Body of pancreas (tissue), 4 donors: ENCODE results near the gene SBK1. TPM values are rescaled to one million over a fixed set of nuclear protein-coding genes. Genes with fewer than 3 reads are reported as not detected.

ENCODE experiments used
- ATAC-seq: fragments of 150-250 bp; one replicate; pipeline ENCODE4 v1.9.1; 2016
- DNase-seq, 4 donors: peaks; one replicate each; pipeline ENCODE4 v3.0.0-alpha.2; 2019
- H3K27ac ChIP-seq, 4 donors: fragments of 200-600 bp; sonication (generic); 1 replicate in 3 of 4; 2 replicates in 1 of 4; pipeline versions ENCODE4 v1.5.1 to v1.6.1; 2016 to 2019; ENCODE audit warnings: mild to moderate bottlenecking in 1 of 4, mixed read lengths in 1 of 4, moderate library complexity in 1 of 4
- H3K27me3 ChIP-seq, 2 donors: fragments of 200-600 bp; sonication (generic); one replicate each; pipeline ENCODE4 v1.6.0; 2016; ENCODE audit warnings: mild to moderate bottlenecking in 1 of 2
- H3K36me3 ChIP-seq, 2 donors: fragments of 200-600 bp; sonication (generic); replicated peaks in 1 of 2; 2 replicates each; pipeline ENCODE4 v1.5.1; 2016; ENCODE audit warnings: low read depth in 2 of 2; ENCODE audit not compliant: insufficient read depth in 1 of 2
- H3K4me1 ChIP-seq: fragments of 200-600 bp; sonication (generic); one replicate; pipeline ENCODE4 v1.6.0; 2016
- H3K4me3 ChIP-seq, 2 donors: fragments of 200-600 bp; sonication (generic); 1 replicate in 1 of 2; 2 replicates in 1 of 2; pipeline ENCODE4 v1.5.1; 2016 to 2019
- H3K9me3 ChIP-seq, 3 donors: fragments of 200-600 bp; sonication (generic); 1 replicate in 2 of 3; 2 replicates in 1 of 3; pipeline ENCODE4 v1.5.1; 2016
- POLR2A ChIP-seq, 3 donors: fragments of 450-650 bp; IDR thresholded peaks; one replicate each; pipeline ENCODE4 v1.6.1; 2016; ENCODE audit warnings: antibody characterized with exemption in 3 of 3, mild to moderate bottlenecking in 2 of 3
- WGBS, 2 donors: methylation state at CpG; one replicate each; pipeline ENCODE4 v1.1.5; 2017; 5-methylcytosine and 5-hydroxymethylcytosine counted together
- intact Hi-C: fragments of 100-400 bp; cut with DNase I; formaldehyde crosslinking; loops from one replicate; pipeline ENCODE4 v1.15.1; 2023
- total RNA-seq, 2 donors: library from RNA; depleted of rRNA; stranded (reverse); fragments of >200 nt; gene quantifications; one replicate each; pipeline ENCODE4 v1.1.0, GENCODE V29; 2016
- TF ChIP-seq, protein P1 (sequence below), 7 experiments: fragments of 450-650 bp in 4 of 7; fragments of 200-600 bp in 3 of 7; sonication (generic) in 3 of 7; IDR thresholded peaks; one replicate each; pipeline ENCODE4 v1.5.1; 2016 to 2019; ENCODE audit warnings: antibody characterized with exemption in 7 of 7

SBK1 gene
- total RNA-seq, 2 donors from 2014 or later: 1.3 to 2.6 TPM

DNA sequence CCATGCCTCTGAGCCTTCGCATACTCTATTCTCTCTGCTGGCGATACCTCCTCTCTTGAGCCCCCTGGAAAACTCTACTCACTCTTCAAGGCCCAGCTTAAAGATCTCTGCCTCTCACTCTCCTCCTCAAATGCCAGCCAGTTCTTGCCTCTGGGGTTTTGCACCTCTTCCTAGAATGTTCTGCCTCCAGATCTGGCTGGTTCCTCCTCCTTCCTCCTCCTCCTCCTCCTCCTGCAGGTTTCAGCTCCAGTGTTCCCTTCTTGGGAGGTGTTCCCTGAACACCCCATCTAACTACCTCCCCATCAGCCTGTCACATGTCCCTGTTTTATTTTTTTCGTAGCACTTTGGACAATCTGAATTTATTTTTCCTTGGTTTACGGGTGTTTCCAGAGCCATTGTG, 35.1 kb upstream of the SBK1 start:
- H3K4me1 ChIP-seq: peaks cover 12% of the 10 kb centered on the region
- intact Hi-C loops: no loop called here
- H3K36me3 ChIP-seq: no peaks in the 10 kb centered on the region
- no peak overlapping the region for H3K27ac ChIP-seq
- H3K27me3 ChIP-seq: peaks cover 0 to 8% of the 10 kb centered on the region in 2 donors
- ATAC-seq: no peak
- no peak overlapping the region for H3K4me3 ChIP-seq
- 75 to 81% methylated on average over 4 of the region's 4 CpGs for WGBS, 2 donors
- DNase-seq: no peak
- peaks cover 0 to 5% (median 0%) of the 10 kb centered on the region in 3 donors for H3K9me3 ChIP-seq
- TF ChIP-seq, protein P1, sequence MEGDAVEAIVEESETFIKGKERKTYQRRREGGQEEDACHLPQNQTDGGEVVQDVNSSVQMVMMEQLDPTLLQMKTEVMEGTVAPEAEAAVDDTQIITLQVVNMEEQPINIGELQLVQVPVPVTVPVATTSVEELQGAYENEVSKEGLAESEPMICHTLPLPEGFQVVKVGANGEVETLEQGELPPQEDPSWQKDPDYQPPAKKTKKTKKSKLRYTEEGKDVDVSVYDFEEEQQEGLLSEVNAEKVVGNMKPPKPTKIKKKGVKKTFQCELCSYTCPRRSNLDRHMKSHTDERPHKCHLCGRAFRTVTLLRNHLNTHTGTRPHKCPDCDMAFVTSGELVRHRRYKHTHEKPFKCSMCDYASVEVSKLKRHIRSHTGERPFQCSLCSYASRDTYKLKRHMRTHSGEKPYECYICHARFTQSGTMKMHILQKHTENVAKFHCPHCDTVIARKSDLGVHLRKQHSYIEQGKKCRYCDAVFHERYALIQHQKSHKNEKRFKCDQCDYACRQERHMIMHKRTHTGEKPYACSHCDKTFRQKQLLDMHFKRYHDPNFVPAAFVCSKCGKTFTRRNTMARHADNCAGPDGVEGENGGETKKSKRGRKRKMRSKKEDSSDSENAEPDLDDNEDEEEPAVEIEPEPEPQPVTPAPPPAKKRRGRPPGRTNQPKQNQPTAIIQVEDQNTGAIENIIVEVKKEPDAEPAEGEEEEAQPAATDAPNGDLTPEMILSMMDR (IDR thresholded peaks at IDR 0.05): no peak
- TF ChIP-seq POLR2A (IDR thresholded peaks at IDR 0.05): no peak

DNA sequence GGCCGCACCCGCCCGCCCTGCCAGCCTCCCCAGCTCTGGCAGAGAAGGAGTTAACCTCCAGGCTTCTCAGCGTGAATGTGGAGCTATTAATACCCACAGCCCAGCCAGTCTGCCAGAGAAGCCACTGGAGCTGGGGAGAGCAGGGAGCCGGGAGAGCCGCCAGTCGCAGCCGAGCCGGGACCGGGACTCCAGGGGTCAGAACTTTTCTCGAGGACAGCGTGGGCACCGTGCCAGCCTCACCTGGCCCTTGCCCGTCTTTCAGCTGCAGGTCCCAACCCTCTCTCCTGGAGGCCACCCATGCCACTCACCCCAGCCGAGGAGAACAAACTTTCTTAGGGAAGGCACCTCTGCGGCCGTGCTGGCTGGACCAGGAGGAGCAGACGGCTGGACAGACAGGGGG, 33.8 kb upstream of the SBK1 start:
- Histone ChIP-seq H3K27me3 (peaks cover 0 to 8% of the 10 kb centered on the region in 2 donors), H3K4me1 (peaks cover 12% of the 10 kb centered on the region), H3K27ac (no peak overlapping the region), H3K9me3 (no peaks in the 10 kb centered on the region), H3K36me3 (no peaks in the 10 kb centered on the region), H3K4me3 (no peak overlapping the region)
- WGBS, 2 donors: 3 to 17% methylated on average over 7 to 18 of the region's 18 CpGs
- peak; percentile 18 to 56 (median 40) for DNase-seq
- intact Hi-C loops: no loop called here
- ATAC-seq: peak; percentile 52
- TF ChIP-seq POLR2A (IDR thresholded peaks at IDR 0.05): no peak
- TF ChIP-seq, protein P1 (IDR thresholded peaks at IDR 0.05): no peak

DNA sequence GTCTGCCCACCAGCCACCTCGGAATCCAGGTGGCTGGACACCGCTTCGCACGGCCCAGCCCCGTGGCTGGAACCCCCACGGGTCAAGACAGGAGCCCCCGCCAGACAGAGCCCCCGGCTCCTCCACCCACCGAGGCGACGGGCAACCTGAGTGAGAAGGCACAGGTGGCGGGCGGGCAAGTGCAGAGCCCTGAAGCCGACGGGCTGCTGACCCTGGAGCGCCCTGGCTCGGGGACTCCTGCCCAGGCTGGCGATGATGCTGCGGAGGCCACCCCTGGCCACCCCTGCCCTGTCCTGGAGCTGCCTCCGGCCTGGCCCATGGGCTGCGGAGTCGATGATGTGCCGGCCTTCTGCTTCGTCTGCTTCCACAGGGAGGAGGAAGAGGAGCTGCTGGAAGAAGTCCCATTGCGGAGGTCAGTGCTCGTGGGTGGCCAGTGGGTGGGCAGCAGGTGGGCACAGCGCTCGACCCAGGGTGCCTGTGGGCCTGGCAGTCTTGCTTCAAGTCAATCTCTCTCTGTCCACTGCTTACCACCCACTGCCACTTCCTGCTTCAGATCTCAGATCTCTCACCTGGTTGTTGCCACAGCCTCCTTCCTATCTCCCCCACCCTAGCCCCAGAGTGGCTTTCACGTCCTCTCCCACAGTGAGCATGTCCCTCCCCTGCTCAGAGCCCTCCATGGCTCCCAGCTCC, 33.1 kb upstream of the SBK1 start:
- intact Hi-C loops: no loop called here
- DNase-seq: no peak
- no peak for ATAC-seq

DNA sequence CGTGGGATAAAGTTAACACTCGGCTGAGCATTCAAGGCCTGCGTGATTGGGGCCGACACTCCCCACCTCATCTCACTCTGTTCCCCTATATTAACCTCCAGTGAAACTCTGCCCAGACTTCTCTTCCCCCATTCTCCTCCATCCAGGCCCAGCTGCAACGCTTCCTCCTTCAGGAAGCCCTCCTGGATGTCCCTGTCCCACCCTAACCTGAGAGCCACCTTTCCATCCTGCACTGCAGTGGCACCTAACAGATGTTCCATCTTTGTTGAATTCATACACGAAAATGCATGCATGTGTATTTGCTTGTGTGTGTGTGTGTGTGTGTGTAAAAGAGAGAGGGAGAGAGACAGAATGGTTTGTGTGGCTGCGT, 32.6 kb upstream of the SBK1 start:
- ATAC-seq: no peak

More for the DNA sequence above, 33.1 kb upstream of the SBK1 start:
- Histone ChIP-seq H3K36me3 (no peaks in the 10 kb centered on the region), H3K27me3 (peaks cover 0 to 8% of the 10 kb centered on the region in 2 donors), H3K4me1 (peaks cover 12% of the 10 kb centered on the region), H3K9me3 (no peaks in the 10 kb centered on the region), H3K4me3 (no peak overlapping the region), H3K27ac (no peak overlapping the region)
- TF ChIP-seq, protein P1 (IDR thresholded peaks at IDR 0.05): no peak
- no peak for TF ChIP-seq POLR2A (IDR thresholded peaks at IDR 0.05)
- 48 to 65% methylated on average over 5 to 24 of the region's 29 CpGs for whole genome bisulfite sequencing, 2 donors

More for the DNA sequence above, 32.6 kb upstream of the SBK1 start:
- intact Hi-C loops: no loop called here
- H3K4me3 ChIP-seq: no peak overlapping the region
- peaks cover 12% of the 10 kb centered on the region for H3K4me1 ChIP-seq
- H3K9me3 ChIP-seq: no peaks in the 10 kb centered on the region
- no peaks in the 10 kb centered on the region for H3K36me3 ChIP-seq
- no peak for DNase-seq
- TF ChIP-seq, protein P1 (IDR thresholded peaks at IDR 0.05): no peak
- H3K27me3 ChIP-seq: peaks cover 0 to 8% of the 10 kb centered on the region in 2 donors
- no peak overlapping the region for H3K27ac ChIP-seq
- 80 to 87% methylated on average over 7 of the region's 7 CpGs for WGBS, 2 donors
